HG03025 (cell line): ENCODE results near the gene SPRYD4.

Experiments
- ATAC-seq: cut with Tn5 transposase; IDR thresholded peaks from one replicate; pipeline ENCODE4 v1.9.1; 2021; ENCODE audit warnings: mild to moderate bottlenecking, moderate library complexity; ENCODE audit not compliant: unreplicated experiment, low FRiP score

Gene SPRYD4

DNA sequence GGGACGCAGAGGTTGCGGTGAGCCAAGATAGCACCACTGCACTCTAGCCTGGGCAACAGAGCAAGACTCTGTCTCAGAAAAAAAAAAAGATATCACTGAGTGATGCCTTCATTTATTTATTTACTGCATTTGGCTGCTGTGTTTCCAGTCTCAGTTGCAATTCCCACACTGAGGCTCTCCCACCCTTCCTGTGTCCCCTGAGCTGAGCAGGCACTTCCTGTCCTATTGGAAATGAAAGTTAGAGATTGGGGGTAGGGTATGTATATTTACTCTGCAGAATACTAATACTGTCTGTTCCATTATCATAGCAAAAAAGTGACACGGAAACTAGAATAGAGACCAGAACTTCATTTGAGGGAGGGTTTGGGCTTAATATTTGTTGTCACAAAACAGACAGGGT, 51.7 kb downstream of the SPRYD4 start:
- no peak for ATAC-seq

- no peak for ATAC-seq
These were observed 52.1 kb downstream of the SPRYD4 start for GRCh38 chr12:56520506-56520905.

DNA sequence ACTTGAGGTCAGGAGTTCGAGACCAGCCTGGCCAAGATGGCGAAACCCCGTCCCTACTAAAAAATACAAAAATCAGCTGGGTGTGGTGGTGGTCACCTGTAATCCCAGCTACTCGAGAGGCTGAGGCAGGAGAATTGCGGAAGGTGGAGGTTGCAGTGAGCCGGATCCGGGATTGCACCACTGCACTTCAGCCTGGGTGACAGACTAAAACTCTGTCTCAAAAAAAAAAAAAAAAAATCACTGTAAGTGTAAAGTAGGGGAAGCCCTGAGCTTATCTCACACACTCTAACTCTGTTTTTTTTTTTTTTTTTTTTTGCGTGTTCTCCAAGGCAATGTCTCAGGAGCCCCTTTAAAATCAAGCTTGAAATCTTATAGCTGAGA, 52.8 kb downstream of the SPRYD4 start:
- no peak for ATAC-seq

DNA sequence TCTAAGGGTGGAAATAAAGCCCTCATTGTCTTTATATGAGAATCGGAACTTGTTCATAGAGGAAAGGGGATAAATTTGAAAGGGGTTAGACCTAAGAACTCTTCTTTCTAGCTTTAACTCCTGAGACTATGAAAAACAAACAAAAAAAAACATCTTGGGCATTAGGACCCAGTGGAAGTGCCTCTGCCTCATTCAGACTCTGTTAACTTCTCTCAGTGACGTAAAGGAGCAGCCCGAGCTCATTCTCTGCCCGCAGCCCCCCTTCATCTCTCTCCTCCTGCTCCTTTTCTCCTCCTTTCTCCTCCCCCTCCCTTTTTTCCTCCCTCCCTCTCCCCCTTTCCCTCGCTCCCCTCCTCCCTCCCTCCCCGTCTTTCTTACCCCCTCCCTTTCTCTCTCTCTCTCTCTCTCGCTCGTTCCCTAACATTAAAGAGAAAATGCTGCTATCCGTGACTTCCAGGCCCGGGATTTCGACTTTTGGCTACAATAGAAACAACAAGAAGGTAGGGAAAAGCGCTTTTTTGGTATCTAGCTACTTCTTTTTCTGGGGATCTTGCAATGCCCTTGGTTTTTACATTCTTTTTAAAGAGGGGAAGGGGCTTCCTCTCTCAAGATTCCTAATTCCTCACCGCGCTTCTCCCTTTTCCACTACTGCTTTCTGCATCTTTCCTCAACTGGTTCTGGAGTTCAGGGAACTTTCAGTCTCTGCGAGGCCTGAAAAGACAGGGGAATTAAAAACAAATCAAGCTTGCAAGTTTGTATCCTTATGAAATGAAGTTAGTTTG, 53.4 kb downstream of the SPRYD4 start, which contains the start of gene RBMS2:
Gene RBMS2, plus strand, starts transcription at position 231 of the 782 bp plus-strand sequence. Its CDS starts 204 bp downstream, at position 435.
- ATAC-seq = no peak

GRCh38 chr12:56522411-56523193, 54.2 kb downstream of the SPRYD4 start:
- ATAC-seq = no peak

- ATAC-seq = no peak
These were observed 60.5 kb downstream of the SPRYD4 start for GRCh38 chr12:56528846-56529245.
